GM12878 (cell line): Measurements from ENCODE around the gene THBS3. TPM values are rescaled to one million over a fixed set of nuclear protein-coding genes. Genes with fewer than 3 reads are reported as not detected.

Experiments
- BCL11A ChIP-seq: IDR thresholded peaks from 2 replicates; pipeline ENCODE4 v1.6.1; 2011; ENCODE audit warnings: low read depth, low read length
- BRCA1 ChIP-seq: IDR thresholded peaks from 2 replicates; pipeline ENCODE4 v1.6.1; 2011; ENCODE audit warnings: low read depth, low read length, improper control_type of control experiment
- E2F4 ChIP-seq: IDR thresholded peaks from 2 replicates; pipeline ENCODE4 v1.6.1; 2012; ENCODE audit warnings: low read depth, low read length, improper control_type of control experiment
- FOXK2 ChIP-seq: fragments of 450-650 bp; IDR thresholded peaks from 2 replicates; pipeline ENCODE4 v1.6.1; 2017; ENCODE audit warnings: mild to moderate bottlenecking, moderate library complexity
- MTA2 ChIP-seq: fragments of 450-650 bp; IDR thresholded peaks from 2 replicates; pipeline ENCODE4 v1.6.1; 2016; ENCODE audit warnings: low read depth, mild to moderate bottlenecking, moderate library complexity
- PAX5 ChIP-seq: IDR thresholded peaks from 2 replicates; pipeline ENCODE4 v1.6.1; 2011; ENCODE audit warnings: low read depth, low read length, borderline replicate concordance
- TBL1XR1 ChIP-seq: IDR thresholded peaks from 2 replicates; pipeline ENCODE4 v1.6.1; 2012; ENCODE audit warnings: low read depth, low read length, improper control_type of control experiment
- TCF7 ChIP-seq: IDR thresholded peaks from 2 replicates; pipeline ENCODE4 v1.6.1; 2014; ENCODE audit warnings: antibody characterized with exemption, borderline replicate concordance
- YBX1 ChIP-seq: fragments of 450-650 bp; IDR thresholded peaks from 2 replicates; pipeline ENCODE4 v1.6.1; 2016; ENCODE audit warnings: antibody characterized with exemption
- ZNF24 ChIP-seq: fragments of 450-650 bp; IDR thresholded peaks from 2 replicates; pipeline ENCODE4 v1.6.1; 2017; ENCODE audit warnings: antibody characterized with exemption, mild to moderate bottlenecking
- polyA plus RNA-seq, 11 experiments: library from polyadenylated mRNA; depleted of rRNA in 4 of 11; unstranded in 6 of 11; stranded (reverse) in 5 of 11; fragments of >200 nt; fragmentation: Nextera tagmentation in 4 of 11; fragmentation: Illumina TruSeq in 1 of 11; extraction: Ambion mirVana in 4 of 11; extraction: Trizol in 1 of 11; gene quantifications; 1 replicate in 1 of 11; 2 replicates in 10 of 11; pipeline versions ENCODE4 v1.2.1 to v1.2.3, GENCODE V29; 2011 to 2016; ENCODE audit warnings: inconsistent platforms in 2 of 11, missing spikeins in 2 of 11, low read depth in 1 of 11
- total RNA-seq, 4 experiments: library from RNA; depleted of rRNA in 3 of 4; stranded (reverse); fragments of >200 nt in 3 of 4; fragmentation: Illumina TruSeq in 1 of 4; extraction: Trizol in 1 of 4; gene quantifications; 2 replicates each; pipeline versions ENCODE4 v1.2.1 to v1.2.3, GENCODE V29; 2013 to 2021
- TF ChIP-seq, protein P1 (sequence below): fragments of 450-650 bp; IDR thresholded peaks from 2 replicates; pipeline ENCODE4 v1.6.1; 2016; ENCODE audit warnings: mild to moderate bottlenecking
- TF ChIP-seq, protein P2 (sequence below): fragments of 450-650 bp; IDR thresholded peaks from 2 replicates; pipeline ENCODE4 v1.6.1; 2016; ENCODE audit warnings: mild to moderate bottlenecking, moderate library complexity, borderline replicate concordance

Gene THBS3
- total and polyA plus RNA-seq, 10 of the 15 experiments (the other 5 are each of a cell fraction or from before 2014, with no cell fraction given) = 0.66 to 3.6 (median 2.0) TPM

- TF ChIP-seq, protein P1, sequence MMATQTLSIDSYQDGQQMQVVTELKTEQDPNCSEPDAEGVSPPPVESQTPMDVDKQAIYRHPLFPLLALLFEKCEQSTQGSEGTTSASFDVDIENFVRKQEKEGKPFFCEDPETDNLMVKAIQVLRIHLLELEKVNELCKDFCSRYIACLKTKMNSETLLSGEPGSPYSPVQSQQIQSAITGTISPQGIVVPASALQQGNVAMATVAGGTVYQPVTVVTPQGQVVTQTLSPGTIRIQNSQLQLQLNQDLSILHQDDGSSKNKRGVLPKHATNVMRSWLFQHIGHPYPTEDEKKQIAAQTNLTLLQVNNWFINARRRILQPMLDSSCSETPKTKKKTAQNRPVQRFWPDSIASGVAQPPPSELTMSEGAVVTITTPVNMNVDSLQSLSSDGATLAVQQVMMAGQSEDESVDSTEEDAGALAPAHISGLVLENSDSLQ = peak; percentile 70; the same call in 1 of the 2 replicates
- TF ChIP-seq FOXK2 = peak; percentile 17; the same call in 1 of the 2 replicates
- TF ChIP-seq TBL1XR1 = peak; percentile 3; the same call in 1 of the 2 replicates
- TF ChIP-seq TCF7 = no peak
- no peak for TF ChIP-seq PAX5
- TF ChIP-seq E2F4 = no peak
- TF ChIP-seq BCL11A = no peak
- TF ChIP-seq MTA2 = peak; percentile 54
- no peak for TF ChIP-seq BRCA1
- no peak for TF ChIP-seq YBX1
- no peak for TF ChIP-seq ZNF24
- TF ChIP-seq, protein P2, sequence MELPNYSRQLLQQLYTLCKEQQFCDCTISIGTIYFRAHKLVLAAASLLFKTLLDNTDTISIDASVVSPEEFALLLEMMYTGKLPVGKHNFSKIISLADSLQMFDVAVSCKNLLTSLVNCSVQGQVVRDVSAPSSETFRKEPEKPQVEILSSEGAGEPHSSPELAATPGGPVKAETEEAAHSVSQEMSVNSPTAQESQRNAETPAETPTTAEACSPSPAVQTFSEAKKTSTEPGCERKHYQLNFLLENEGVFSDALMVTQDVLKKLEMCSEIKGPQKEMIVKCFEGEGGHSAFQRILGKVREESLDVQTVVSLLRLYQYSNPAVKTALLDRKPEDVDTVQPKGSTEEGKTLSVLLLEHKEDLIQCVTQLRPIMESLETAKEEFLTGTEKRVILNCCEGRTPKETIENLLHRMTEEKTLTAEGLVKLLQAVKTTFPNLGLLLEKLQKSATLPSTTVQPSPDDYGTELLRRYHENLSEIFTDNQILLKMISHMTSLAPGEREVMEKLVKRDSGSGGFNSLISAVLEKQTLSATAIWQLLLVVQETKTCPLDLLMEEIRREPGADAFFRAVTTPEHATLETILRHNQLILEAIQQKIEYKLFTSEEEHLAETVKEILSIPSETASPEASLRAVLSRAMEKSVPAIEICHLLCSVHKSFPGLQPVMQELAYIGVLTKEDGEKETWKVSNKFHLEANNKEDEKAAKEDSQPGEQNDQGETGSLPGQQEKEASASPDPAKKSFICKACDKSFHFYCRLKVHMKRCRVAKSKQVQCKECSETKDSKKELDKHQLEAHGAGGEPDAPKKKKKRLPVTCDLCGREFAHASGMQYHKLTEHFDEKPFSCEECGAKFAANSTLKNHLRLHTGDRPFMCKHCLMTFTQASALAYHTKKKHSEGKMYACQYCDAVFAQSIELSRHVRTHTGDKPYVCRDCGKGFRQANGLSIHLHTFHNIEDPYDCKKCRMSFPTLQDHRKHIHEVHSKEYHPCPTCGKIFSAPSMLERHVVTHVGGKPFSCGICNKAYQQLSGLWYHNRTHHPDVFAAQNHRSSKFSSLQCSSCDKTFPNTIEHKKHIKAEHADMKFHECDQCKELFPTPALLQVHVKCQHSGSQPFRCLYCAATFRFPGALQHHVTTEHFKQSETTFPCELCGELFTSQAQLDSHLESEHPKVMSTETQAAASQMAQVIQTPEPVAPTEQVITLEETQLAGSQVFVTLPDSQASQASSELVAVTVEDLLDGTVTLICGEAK = peak; percentile 82
These were observed 1.0 kb upstream of the THBS3 start, which contains the start of gene MTX1 (continued) for GRCh38 chr1:155208541-155209311.
